GM10266 (cell line): ENCODE measurements around the gene HAT1.

Experiments used
- DNase-seq: peaks from one replicate; pipeline ENCODE4 v3.0.0; 2012; ENCODE audit errors: extremely low spot score
- CTCF ChIP-seq: IDR thresholded peaks from 2 replicates; pipeline ENCODE4 v1.5.1; 2012; ENCODE audit warnings: mild to moderate bottlenecking, low read depth; ENCODE audit not compliant: control insufficient read depth, insufficient read depth; ENCODE audit errors: missing control alignments

HAT1 gene

GRCh38 chr2:172012677-172013391, 90.6 kb downstream of the HAT1 start:
- no peak for DNase-seq
- TF ChIP-seq CTCF, result no peak

GRCh38 chr2:172013396-172013795, 91.1 kb downstream of the HAT1 start:
- TF ChIP-seq CTCF, result no peak
- peak; percentile 43 for DNase-seq

- TF ChIP-seq CTCF, result no peak
- no peak for DNase-seq
Observed at GRCh38 chr2:172021074-172021931, 99.0 kb downstream of the HAT1 start.

- TF ChIP-seq CTCF, result no peak
- DNase-seq, result no peak
Observed at GRCh38 chr2:172021955-172022354, 99.7 kb downstream of the HAT1 start.

- DNase-seq, result no peak
- no peak for TF ChIP-seq CTCF
Observed at GRCh38 chr2:172031536-172031935, 109.3 kb downstream of the HAT1 start.
